ENCODE measurements around the gene HLA-B.
A peak's percentile ranks its signal among the peaks of the same experiment; 100 is the strongest.

HLA-B gene

DNA sequence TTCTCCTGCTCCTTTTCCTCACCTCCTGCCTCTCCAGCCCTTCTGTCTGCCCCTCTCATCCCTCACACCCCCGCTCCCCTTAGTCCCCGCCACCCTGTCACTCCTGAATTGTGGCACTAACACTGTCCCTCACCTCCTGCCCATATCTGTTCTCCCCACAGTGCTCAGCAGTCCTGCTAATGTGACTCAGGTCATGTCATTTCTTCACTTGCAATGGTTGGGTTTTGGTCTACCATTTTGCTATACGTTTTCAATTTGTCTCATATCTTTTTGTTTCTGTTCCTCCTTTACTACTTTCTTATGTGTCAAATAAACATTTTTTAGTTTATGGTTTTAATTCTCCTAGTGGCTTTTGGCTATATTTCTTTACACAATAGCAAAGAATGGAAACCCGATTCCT lies 1.3 kb upstream of the HLA-B start:
- H3K79me2 ChIP-seq (ENCODE audit: insufficient read depth, low read length) = no peaks in the 10 kb centered on the region
- H3K36me3 ChIP-seq (ENCODE audit: insufficient read depth, low read length) = no peaks in the 10 kb centered on the region
- H3K9me3 ChIP-seq (ENCODE audit: low read length) = no peaks in the 10 kb centered on the region
- H3K4me2 ChIP-seq (ENCODE audit: low read length) = no peak overlapping the region
- H3K9me2 ChIP-seq (ENCODE audit: low read depth, low read length) = no peaks in the 10 kb centered on the region
- no peak overlapping the region for H2AFZ ChIP-seq (ENCODE audit: low read length)
- no peak overlapping the region for H3K27ac ChIP-seq (ENCODE audit: low read depth, low read length, poor library complexity, severe bottlenecking)
- TF ChIP-seq, protein P1, sequence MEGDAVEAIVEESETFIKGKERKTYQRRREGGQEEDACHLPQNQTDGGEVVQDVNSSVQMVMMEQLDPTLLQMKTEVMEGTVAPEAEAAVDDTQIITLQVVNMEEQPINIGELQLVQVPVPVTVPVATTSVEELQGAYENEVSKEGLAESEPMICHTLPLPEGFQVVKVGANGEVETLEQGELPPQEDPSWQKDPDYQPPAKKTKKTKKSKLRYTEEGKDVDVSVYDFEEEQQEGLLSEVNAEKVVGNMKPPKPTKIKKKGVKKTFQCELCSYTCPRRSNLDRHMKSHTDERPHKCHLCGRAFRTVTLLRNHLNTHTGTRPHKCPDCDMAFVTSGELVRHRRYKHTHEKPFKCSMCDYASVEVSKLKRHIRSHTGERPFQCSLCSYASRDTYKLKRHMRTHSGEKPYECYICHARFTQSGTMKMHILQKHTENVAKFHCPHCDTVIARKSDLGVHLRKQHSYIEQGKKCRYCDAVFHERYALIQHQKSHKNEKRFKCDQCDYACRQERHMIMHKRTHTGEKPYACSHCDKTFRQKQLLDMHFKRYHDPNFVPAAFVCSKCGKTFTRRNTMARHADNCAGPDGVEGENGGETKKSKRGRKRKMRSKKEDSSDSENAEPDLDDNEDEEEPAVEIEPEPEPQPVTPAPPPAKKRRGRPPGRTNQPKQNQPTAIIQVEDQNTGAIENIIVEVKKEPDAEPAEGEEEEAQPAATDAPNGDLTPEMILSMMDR (IDR thresholded peaks at IDR 0.05; ENCODE audit: low read length) = no peak
- TF ChIP-seq EZH2 (IDR thresholded peaks at IDR 0.05; ENCODE audit: borderline replicate concordance, low read length) = no peak
- no peaks in the 10 kb centered on the region for H3F3A ChIP-seq (ENCODE audit: insufficient read depth, low read length)
- H3K9ac ChIP-seq (ENCODE audit: low read length) = no peak overlapping the region
- no peaks in the 10 kb centered on the region for H4K20me1 ChIP-seq (ENCODE audit: insufficient read depth, low read length)
- H3K27me3 ChIP-seq (ENCODE audit: insufficient read depth, low read length) = peaks cover 3% of the 10 kb centered on the region; the same call in 1 of the 2 replicates
- peaks cover 3% of the 10 kb centered on the region for H3K4me1 ChIP-seq (ENCODE audit: insufficient read depth, low read length, severe bottlenecking)
- no peak overlapping the region for H3K4me3 ChIP-seq (ENCODE audit: low read depth, low read length, poor library complexity, severe bottlenecking)

DNA sequence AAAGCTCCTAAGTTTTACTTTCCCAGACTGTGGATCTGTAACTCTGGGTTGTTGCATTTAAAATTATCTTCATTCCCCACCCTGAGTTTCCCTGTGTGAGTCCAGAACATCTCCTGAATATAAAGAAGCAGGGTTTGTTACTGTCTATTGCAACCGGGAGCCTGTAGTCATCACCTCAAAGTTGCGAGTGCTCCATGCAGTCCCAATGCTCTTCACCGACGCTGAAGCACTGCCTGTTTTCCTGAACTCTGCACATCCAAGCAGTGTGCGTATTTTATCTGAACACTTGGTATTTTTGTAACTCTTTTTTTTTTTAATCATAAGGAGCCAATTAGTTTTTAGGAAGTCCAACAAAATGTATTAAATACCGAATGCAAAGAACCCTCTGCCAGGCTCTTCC lies 907 bp upstream of the HLA-B start:
- H3F3A ChIP-seq (ENCODE audit: insufficient read depth, low read length) = no peaks in the 10 kb centered on the region
- H3K79me2 ChIP-seq (ENCODE audit: insufficient read depth, low read length) = no peaks in the 10 kb centered on the region
- no peak overlapping the region for H3K9ac ChIP-seq (ENCODE audit: low read length)
- H3K27ac ChIP-seq (ENCODE audit: low read depth, low read length, poor library complexity, severe bottlenecking) = no peak overlapping the region
- H3K27me3 ChIP-seq (ENCODE audit: insufficient read depth, low read length) = peaks cover 3% of the 10 kb centered on the region; the same call in 1 of the 2 replicates
- H3K4me1 ChIP-seq (ENCODE audit: insufficient read depth, low read length, severe bottlenecking) = peaks cover 3% of the 10 kb centered on the region
- H3K4me2 ChIP-seq (ENCODE audit: low read length) = no peak overlapping the region
- no peaks in the 10 kb centered on the region for H3K9me2 ChIP-seq (ENCODE audit: low read depth, low read length)
- no peaks in the 10 kb centered on the region for H3K36me3 ChIP-seq (ENCODE audit: insufficient read depth, low read length)
- no peak overlapping the region for H3K4me3 ChIP-seq (ENCODE audit: low read depth, low read length, poor library complexity, severe bottlenecking)
- no peaks in the 10 kb centered on the region for H4K20me1 ChIP-seq (ENCODE audit: insufficient read depth, low read length)
- TF ChIP-seq, protein P1 (IDR thresholded peaks at IDR 0.05; ENCODE audit: low read length) = no peak
- TF ChIP-seq EZH2 (IDR thresholded peaks at IDR 0.05; ENCODE audit: borderline replicate concordance, low read length) = no peak
- no peaks in the 10 kb centered on the region for H3K9me3 ChIP-seq (ENCODE audit: low read length)
- H2AFZ ChIP-seq (ENCODE audit: low read length) = no peak overlapping the region

DNA sequence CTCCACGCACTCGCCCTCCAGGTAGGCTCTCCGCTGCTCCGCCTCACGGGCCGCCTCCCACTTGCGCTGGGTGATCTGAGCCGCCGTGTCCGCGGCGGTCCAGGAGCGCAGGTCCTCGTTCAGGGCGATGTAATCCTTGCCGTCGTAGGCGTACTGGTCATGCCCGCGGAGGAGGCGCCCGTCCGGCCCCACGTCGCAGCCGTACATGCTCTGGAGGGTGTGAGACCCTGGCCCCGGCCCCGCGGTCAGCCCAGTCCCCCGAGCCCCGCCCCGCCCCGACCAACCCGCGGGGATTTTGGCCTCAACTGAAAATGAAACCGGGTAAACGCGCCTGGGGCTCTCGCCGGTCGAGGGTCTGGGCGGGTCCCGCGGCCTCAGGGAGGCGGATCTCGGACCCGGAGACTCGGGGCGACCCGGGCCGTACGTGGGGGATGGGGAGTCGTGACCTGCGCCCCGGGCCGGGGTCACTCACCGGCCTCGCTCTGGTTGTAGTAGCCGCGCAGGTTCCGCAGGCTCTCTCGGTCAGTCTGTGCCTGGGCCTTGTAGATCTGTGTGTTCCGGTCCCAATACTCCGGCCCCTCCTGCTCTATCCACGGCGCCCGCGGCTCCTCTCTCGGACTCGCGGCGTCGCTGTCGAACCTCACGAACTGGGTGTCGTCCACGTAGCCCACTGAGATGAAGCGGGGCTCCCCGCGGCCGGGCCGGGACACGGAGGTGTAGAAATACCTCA lies 598 bp downstream of the HLA-B start:
- Histone ChIP-seq H3K4me2 (ENCODE audit: low read length) (peak overlapping the region; percentile 72), H4K20me1 (ENCODE audit: insufficient read depth, low read length) (no peaks in the 10 kb centered on the region), H3K9me3 (ENCODE audit: low read length) (no peaks in the 10 kb centered on the region), H3K79me2 (ENCODE audit: insufficient read depth, low read length) (no peaks in the 10 kb centered on the region), H2AFZ (ENCODE audit: low read length) (no peak overlapping the region), H3K36me3 (ENCODE audit: insufficient read depth, low read length) (no peaks in the 10 kb centered on the region), H3F3A (ENCODE audit: insufficient read depth, low read length) (no peaks in the 10 kb centered on the region), H3K27ac (ENCODE audit: low read depth, low read length, poor library complexity, severe bottlenecking) (no peak overlapping the region), H3K27me3 (ENCODE audit: insufficient read depth, low read length) (no peaks in the 10 kb centered on the region; the same call in 1 of the 2 replicates), H3K9me2 (ENCODE audit: low read depth, low read length) (no peaks in the 10 kb centered on the region), H3K4me3 (ENCODE audit: low read depth, low read length, poor library complexity, severe bottlenecking) (peak overlapping the region; percentile 60), H3K9ac (ENCODE audit: low read length) (no peak overlapping the region; the same call in 1 of the 2 replicates), H3K4me1 (ENCODE audit: insufficient read depth, low read length, severe bottlenecking) (peaks cover 3% of the 10 kb centered on the region)
- no peak for TF ChIP-seq EZH2 (IDR thresholded peaks at IDR 0.05; ENCODE audit: borderline replicate concordance, low read length)
- TF ChIP-seq, protein P1 (IDR thresholded peaks at IDR 0.05; ENCODE audit: low read length) = no peak

Measured in OCI-LY1 (cell line).